ENCODE results near the gene CADM2. TPM values are rescaled to one million over a fixed set of nuclear protein-coding genes. Genes with fewer than 3 reads are reported as not detected.

The CADM2 gene
- total RNA-seq, 1 donor from 2014 or later = 6.8 TPM

GRCh38 chr3:85210540-85210939 is 251.8 kb downstream of the CADM2 start:
- H3K36me3 ChIP-seq = no peaks in the 10 kb centered on the region
- H3K27me3 ChIP-seq = no peaks in the 10 kb centered on the region
- no peak overlapping the region for H2AFZ ChIP-seq (replicated peaks)
- Mint-ChIP-seq H3K27ac (no peak overlapping the region), H3K4me3 (no peak overlapping the region), H3K36me3 (no peaks in the 10 kb centered on the region), H3K9me3 (no peaks in the 10 kb centered on the region), H3K27me3 (ENCODE audit: insufficient read depth, low read depth) (peaks cover 2% of the 10 kb centered on the region), H3K4me1 (no peaks in the 10 kb centered on the region)
- H3K9ac ChIP-seq = no peak overlapping the region
- H3K79me2 ChIP-seq (ENCODE audit: low read depth) = no peaks in the 10 kb centered on the region
- H3K9me3 ChIP-seq (ENCODE audit: low read depth) = no peaks in the 10 kb centered on the region
- DNase-seq (ENCODE audit: low spot score) = no peak
- H3K4me3 ChIP-seq = no peak overlapping the region
- TF ChIP-seq EZH2phosphoT487 (IDR thresholded peaks at IDR 0.05) = no peak
- TF ChIP-seq, protein P1, sequence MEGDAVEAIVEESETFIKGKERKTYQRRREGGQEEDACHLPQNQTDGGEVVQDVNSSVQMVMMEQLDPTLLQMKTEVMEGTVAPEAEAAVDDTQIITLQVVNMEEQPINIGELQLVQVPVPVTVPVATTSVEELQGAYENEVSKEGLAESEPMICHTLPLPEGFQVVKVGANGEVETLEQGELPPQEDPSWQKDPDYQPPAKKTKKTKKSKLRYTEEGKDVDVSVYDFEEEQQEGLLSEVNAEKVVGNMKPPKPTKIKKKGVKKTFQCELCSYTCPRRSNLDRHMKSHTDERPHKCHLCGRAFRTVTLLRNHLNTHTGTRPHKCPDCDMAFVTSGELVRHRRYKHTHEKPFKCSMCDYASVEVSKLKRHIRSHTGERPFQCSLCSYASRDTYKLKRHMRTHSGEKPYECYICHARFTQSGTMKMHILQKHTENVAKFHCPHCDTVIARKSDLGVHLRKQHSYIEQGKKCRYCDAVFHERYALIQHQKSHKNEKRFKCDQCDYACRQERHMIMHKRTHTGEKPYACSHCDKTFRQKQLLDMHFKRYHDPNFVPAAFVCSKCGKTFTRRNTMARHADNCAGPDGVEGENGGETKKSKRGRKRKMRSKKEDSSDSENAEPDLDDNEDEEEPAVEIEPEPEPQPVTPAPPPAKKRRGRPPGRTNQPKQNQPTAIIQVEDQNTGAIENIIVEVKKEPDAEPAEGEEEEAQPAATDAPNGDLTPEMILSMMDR (IDR thresholded peaks at IDR 0.05) = no peak
- TF ChIP-seq EZH2 (IDR thresholded peaks at IDR 0.05) = no peak
- no peak overlapping the region for H3K27ac ChIP-seq
- no peaks in the 10 kb centered on the region for H4K20me1 ChIP-seq (ENCODE audit: low read depth)
- H3K4me2 ChIP-seq = no peak overlapping the region
- H3K4me1 ChIP-seq = no peaks in the 10 kb centered on the region
- no peaks in the 10 kb centered on the region for H3F3A ChIP-seq (ENCODE audit: low read depth)

GRCh38 chr3:85228966-85229365 is 270.2 kb downstream of the CADM2 start:
- no peak overlapping the region for H3K27ac Mint-ChIP-seq

GRCh38 chr3:85244091-85244490 is 285.3 kb downstream of the CADM2 start:
- Histone ChIP-seq H3K4me2 (no peak overlapping the region), H3K9ac (no peak overlapping the region), H2AFZ (replicated peaks) (no peak overlapping the region), H3K4me3 (no peak overlapping the region), H3K27me3 (no peaks in the 10 kb centered on the region), H4K20me1 (ENCODE audit: low read depth) (no peaks in the 10 kb centered on the region), H3K9me3 (ENCODE audit: low read depth) (no peaks in the 10 kb centered on the region), H3K79me2 (ENCODE audit: low read depth) (no peaks in the 10 kb centered on the region), H3K4me1 (no peaks in the 10 kb centered on the region), H3F3A (ENCODE audit: low read depth) (no peaks in the 10 kb centered on the region), H3K36me3 (no peaks in the 10 kb centered on the region), H3K27ac (no peak overlapping the region)
- no peak for TF ChIP-seq EZH2phosphoT487 (IDR thresholded peaks at IDR 0.05)
- Mint-ChIP-seq H3K4me3 (no peak overlapping the region), H3K36me3 (no peaks in the 10 kb centered on the region), H3K4me1 (no peaks in the 10 kb centered on the region), H3K27me3 (ENCODE audit: insufficient read depth, low read depth) (no peaks in the 10 kb centered on the region), H3K27ac (no peak overlapping the region), H3K9me3 (no peaks in the 10 kb centered on the region)
- DNase-seq (ENCODE audit: low spot score) = no peak

More at GRCh38 chr3:85228966-85229365, 270.2 kb downstream of the CADM2 start:
- DNase-seq (ENCODE audit: low spot score) = no peak
- Histone ChIP-seq H3K27ac (no peak overlapping the region), H3K4me1 (no peaks in the 10 kb centered on the region), H3K9ac (no peak overlapping the region), H3K9me3 (ENCODE audit: low read depth) (no peaks in the 10 kb centered on the region), H3K4me3 (no peak overlapping the region), H2AFZ (replicated peaks) (no peak overlapping the region), H3K27me3 (no peaks in the 10 kb centered on the region), H3K79me2 (ENCODE audit: low read depth) (no peaks in the 10 kb centered on the region), H3K36me3 (no peaks in the 10 kb centered on the region), H3K4me2 (no peak overlapping the region), H3F3A (ENCODE audit: low read depth) (no peaks in the 10 kb centered on the region), H4K20me1 (ENCODE audit: low read depth) (no peaks in the 10 kb centered on the region)
- Mint-ChIP-seq H3K4me1 (no peaks in the 10 kb centered on the region), H3K27me3 (ENCODE audit: insufficient read depth, low read depth) (no peaks in the 10 kb centered on the region), H3K9me3 (no peaks in the 10 kb centered on the region), H3K36me3 (no peaks in the 10 kb centered on the region), H3K4me3 (no peak overlapping the region)
- TF ChIP-seq EZH2 (IDR thresholded peaks at IDR 0.05) (no peak), EZH2phosphoT487 (IDR thresholded peaks at IDR 0.05) (no peak)
- TF ChIP-seq, protein P1 (IDR thresholded peaks at IDR 0.05) = no peak

- no peaks in the 10 kb centered on the region for H3K9me3 Mint-ChIP-seq
- no peaks in the 10 kb centered on the region for H3K36me3 Mint-ChIP-seq
- H3F3A ChIP-seq (ENCODE audit: low read depth) = no peaks in the 10 kb centered on the region
- DNase-seq (ENCODE audit: low spot score) = no peak
- no peak overlapping the region for H3K4me3 Mint-ChIP-seq
- no peak overlapping the region for H3K27ac Mint-ChIP-seq
- H4K20me1 ChIP-seq (ENCODE audit: low read depth) = no peaks in the 10 kb centered on the region
- no peak overlapping the region for H3K27ac ChIP-seq
- no peaks in the 10 kb centered on the region for H3K36me3 ChIP-seq
- no peaks in the 10 kb centered on the region for H3K27me3 Mint-ChIP-seq (ENCODE audit: insufficient read depth, low read depth)
- no peak overlapping the region for H2AFZ ChIP-seq (replicated peaks)
- TF ChIP-seq EZH2phosphoT487 (IDR thresholded peaks at IDR 0.05) (no peak), EZH2 (IDR thresholded peaks at IDR 0.05) (no peak)
- TF ChIP-seq, protein P1 (IDR thresholded peaks at IDR 0.05) = no peak
- no peaks in the 10 kb centered on the region for H3K27me3 ChIP-seq
- no peaks in the 10 kb centered on the region for H3K4me1 Mint-ChIP-seq
- H3K9ac ChIP-seq = no peak overlapping the region
- H3K9me3 ChIP-seq (ENCODE audit: low read depth) = no peaks in the 10 kb centered on the region
- H3K79me2 ChIP-seq (ENCODE audit: low read depth) = no peaks in the 10 kb centered on the region
- no peak overlapping the region for H3K4me2 ChIP-seq
- no peak overlapping the region for H3K4me3 ChIP-seq
- H3K4me1 ChIP-seq = no peaks in the 10 kb centered on the region
These were observed 285.7 kb downstream of the CADM2 start for GRCh38 chr3:85244519-85244918.

Data from neural progenitor cell (in vitro differentiated cells).